ENCODE measurements around the gene UNC45B. TPM values are rescaled to one million over a fixed set of nuclear protein-coding genes. Genes with fewer than 3 reads are reported as not detected.

Gene UNC45B
- total and polyA plus RNA-seq, 2 of the 8 experiments (the other 6 are each of a cell fraction or from before 2014, with no cell fraction given): 0.06 to 0.15 TPM

DNA sequence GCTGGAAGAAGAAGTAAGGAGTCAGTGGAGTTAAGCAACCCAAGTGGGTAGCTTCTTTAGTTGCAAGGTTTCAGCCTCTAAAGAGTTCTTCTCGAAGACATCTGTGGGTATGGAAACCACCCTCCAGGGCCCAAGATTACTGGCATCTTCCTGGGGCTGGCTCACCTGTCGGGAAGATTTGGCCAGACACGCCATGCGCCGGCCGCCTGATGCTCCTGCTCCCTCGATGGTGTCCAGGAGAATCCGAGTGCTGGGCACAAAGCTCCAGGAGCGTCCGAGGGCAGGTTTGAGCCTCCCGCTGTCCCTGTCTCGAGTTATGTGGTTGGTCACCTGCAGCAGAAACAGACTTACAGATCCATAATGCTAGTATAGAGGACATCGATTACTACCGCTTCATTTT is 46.6 kb upstream of the UNC45B start:
- Histone ChIP-seq H3K36me3 (ENCODE audit: control insufficient read depth in 2 of 4, insufficient read depth in 4 of 4, low read length in 3 of 4) (peaks cover 6 to 9% (median 7%) of the 10 kb centered on the region in 4 experiments; a peak in 5 of 8 replicates), H2BK12ac (ENCODE audit: low read depth, low read length) (no peak overlapping the region)
- WGBS, 2 experiments (ENCODE audit: extremely low coverage in 1 of 2, insufficient coverage in 1 of 2, insufficient read length in 1 of 2, insufficient replicate concordance in 2 of 2, low coverage in 1 of 2, low lambda C conversion rate in 2 of 2, missing lambda C conversion rate in 1 of 2): 86% methylated on average over 14 of the region's 14 CpGs; no CpG with 5 or more reads in 1 of the 2 experiments

More for the DNA sequence above, 46.6 kb upstream of the UNC45B start:
- Histone ChIP-seq H3K23ac (ENCODE audit: insufficient read length) (no peak overlapping the region), H3K79me1 (ENCODE audit: low read depth, low read length) (no peaks in the 10 kb centered on the region), H3K27ac (ENCODE audit: low read depth, low read length) (no peak overlapping the region), H2BK20ac (ENCODE audit: low read length) (no peak overlapping the region), H4K91ac (replicated peaks; ENCODE audit: insufficient read length, low read length) (no peak overlapping the region), H3K4ac (replicated peaks; ENCODE audit: insufficient read length, low read depth, low read length) (no peak overlapping the region), H4K8ac (ENCODE audit: extremely low read depth, insufficient read depth, low read length) (no peak overlapping the region), H2BK15ac (ENCODE audit: low read length) (no peak overlapping the region), H4K20me1 (replicated peaks in 1 of 2; ENCODE audit: control insufficient read depth in 1 of 2, insufficient read depth in 2 of 2, low read length in 2 of 2) (no peaks in the 10 kb centered on the region), H2BK120ac (replicated peaks; ENCODE audit: low read depth, low read length) (no peak overlapping the region), H3K4me2 (ENCODE audit: insufficient read depth in 1 of 2, low read depth in 2 of 2, low read length in 2 of 2) (no peak overlapping the region), H3K4me3 (ENCODE audit: extremely low read depth in 1 of 4, insufficient read depth in 2 of 4, low read depth in 3 of 4, low read length in 4 of 4) (no peak overlapping the region), H3K9ac (replicated peaks in 1 of 4; ENCODE audit: extremely low read depth in 1 of 4, low read depth in 3 of 4, low read length in 3 of 4) (no peak overlapping the region), H3K18ac (ENCODE audit: extremely low read depth, low read length) (no peak overlapping the region), H3K56ac (replicated peaks; ENCODE audit: insufficient read length, low read depth, low read length) (no peak overlapping the region), H3K27me3 (replicated peaks in 1 of 4; ENCODE audit: control insufficient read depth in 3 of 4, extremely low read depth in 1 of 4, insufficient read depth in 3 of 4, low read length in 3 of 4) (no peaks in the 10 kb centered on the region), H3K9me3 (ENCODE audit: insufficient read depth in 2 of 2, low read depth in 1 of 2, low read length in 1 of 2) (no peaks in the 10 kb centered on the region), H4K5ac (ENCODE audit: insufficient read length, low read depth, low read length) (no peak overlapping the region), H3K79me2 (ENCODE audit: control insufficient read depth in 1 of 2, insufficient read depth in 2 of 2, low read length in 2 of 2) (no peaks in the 10 kb centered on the region), H3K23me2 (ENCODE audit: low read depth, low read length) (no peaks in the 10 kb centered on the region), H2AFZ (ENCODE audit: low read length) (no peak overlapping the region), H2BK5ac (ENCODE audit: low read depth, low read length) (no peak overlapping the region), H3K4me1 (replicated peaks in 1 of 4; ENCODE audit: control insufficient read depth in 3 of 4, insufficient read depth in 4 of 4, low read length in 3 of 4) (peaks cover 0 to 2% (median 0%) of the 10 kb centered on the region in 4 experiments; a peak in 1 of 7 replicates), H3K14ac (ENCODE audit: insufficient read length) (no peak overlapping the region), H2AK5ac (ENCODE audit: low read depth, low read length) (no peak overlapping the region)
- CTCF ChIA-PET (ENCODE audit: partially characterized antibody): no interaction called here
- no peak for TF ChIP-seq PHF8 (conservative IDR thresholded peaks at IDR 0.05; ENCODE audit: low read depth, low read length)
- TF ChIP-seq GABPA (IDR thresholded peaks at IDR 0.05; ENCODE audit: borderline replicate concordance, insufficient read depth, low read length): no peak
- no peak for TF ChIP-seq CTBP2 (IDR thresholded peaks at IDR 0.05; ENCODE audit: borderline replicate concordance, insufficient read depth, insufficient read length, low read length)
- no peak for TF ChIP-seq ASH2L (IDR thresholded peaks at IDR 0.05; ENCODE audit: low read length)
- TF ChIP-seq KDM5A (IDR thresholded peaks at IDR 0.05; ENCODE audit: low read length): no peak
- FAIRE-seq (no peak), DNase-seq (ENCODE audit: low read depth in 1 of 2, low spot score in 2 of 2) (no peak)
- POLR2A ChIA-PET (ENCODE audit: partially characterized antibody): interaction anchor here (0.9 kb wide), 1 partner anchor 12 kb away, joined by 3 read pairs; no protein-coding TSS in a partner anchor
